ENCODE results near the gene NDUFS4.
"Not testable (repeated sequence)": the region's sequence is repeated elsewhere in the genome, so short reads cannot be mapped to it uniquely, and the experiment has no call there.

NDUFS4 gene

GRCh38 chr5:53643445-53643844 is 83.0 kb downstream of the NDUFS4 start:
- no peak overlapping the region for H2AFZ ChIP-seq (ENCODE audit: low read depth, low read length)
- H3K36me3 ChIP-seq (replicated peaks; ENCODE audit: low read depth, low read length) = no peaks in the 10 kb centered on the region

GRCh38 chr5:53645078-53645477 is 84.6 kb downstream of the NDUFS4 start:
- Histone ChIP-seq H3K9ac (ENCODE audit: low read length) (no peak overlapping the region), H3K36me3 (replicated peaks; ENCODE audit: low read depth, low read length) (no peaks in the 10 kb centered on the region), H3K79me2 (ENCODE audit: low read length) (no peaks in the 10 kb centered on the region), H4K20me1 (ENCODE audit: insufficient read depth, low read length) (no peaks in the 10 kb centered on the region), H3K4me2 (ENCODE audit: low read length) (no peak overlapping the region), H3K27ac (ENCODE audit: low read length) (no peak overlapping the region), H3K27me3 (ENCODE audit: low read depth, low read length) (no peaks in the 10 kb centered on the region), H3K4me3 (ENCODE audit: low read length) (no peak overlapping the region), H3K4me1 (ENCODE audit: low read length) (no peaks in the 10 kb centered on the region), H2AFZ (ENCODE audit: low read depth, low read length) (no peak overlapping the region), H3K9me3 (ENCODE audit: insufficient read depth, low read length) (no peaks in the 10 kb centered on the region)
- no peak for TF ChIP-seq EZH2phosphoT487 (IDR thresholded peaks at IDR 0.05; ENCODE audit: low read depth)
- TF ChIP-seq, protein P1, sequence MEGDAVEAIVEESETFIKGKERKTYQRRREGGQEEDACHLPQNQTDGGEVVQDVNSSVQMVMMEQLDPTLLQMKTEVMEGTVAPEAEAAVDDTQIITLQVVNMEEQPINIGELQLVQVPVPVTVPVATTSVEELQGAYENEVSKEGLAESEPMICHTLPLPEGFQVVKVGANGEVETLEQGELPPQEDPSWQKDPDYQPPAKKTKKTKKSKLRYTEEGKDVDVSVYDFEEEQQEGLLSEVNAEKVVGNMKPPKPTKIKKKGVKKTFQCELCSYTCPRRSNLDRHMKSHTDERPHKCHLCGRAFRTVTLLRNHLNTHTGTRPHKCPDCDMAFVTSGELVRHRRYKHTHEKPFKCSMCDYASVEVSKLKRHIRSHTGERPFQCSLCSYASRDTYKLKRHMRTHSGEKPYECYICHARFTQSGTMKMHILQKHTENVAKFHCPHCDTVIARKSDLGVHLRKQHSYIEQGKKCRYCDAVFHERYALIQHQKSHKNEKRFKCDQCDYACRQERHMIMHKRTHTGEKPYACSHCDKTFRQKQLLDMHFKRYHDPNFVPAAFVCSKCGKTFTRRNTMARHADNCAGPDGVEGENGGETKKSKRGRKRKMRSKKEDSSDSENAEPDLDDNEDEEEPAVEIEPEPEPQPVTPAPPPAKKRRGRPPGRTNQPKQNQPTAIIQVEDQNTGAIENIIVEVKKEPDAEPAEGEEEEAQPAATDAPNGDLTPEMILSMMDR (IDR thresholded peaks at IDR 0.05; ENCODE audit: low read depth, low read length) = no peak

More at GRCh38 chr5:53643445-53643844, 83.0 kb downstream of the NDUFS4 start:
- no peak overlapping the region for H3K27ac ChIP-seq (ENCODE audit: low read length)
- no peaks in the 10 kb centered on the region for H3K4me1 ChIP-seq (ENCODE audit: low read length)
- no peaks in the 10 kb centered on the region for H3K27me3 ChIP-seq (ENCODE audit: low read depth, low read length)
- H3K4me2 ChIP-seq (ENCODE audit: low read length) = no peak overlapping the region
- H3K9ac ChIP-seq (ENCODE audit: low read length) = no peak overlapping the region
- H3K79me2 ChIP-seq (ENCODE audit: low read length) = no peaks in the 10 kb centered on the region
- H3K9me3 ChIP-seq (ENCODE audit: insufficient read depth, low read length) = no peaks in the 10 kb centered on the region
- no peaks in the 10 kb centered on the region for H4K20me1 ChIP-seq (ENCODE audit: insufficient read depth, low read length)
- no peak overlapping the region for H3K4me3 ChIP-seq (ENCODE audit: low read length)
- TF ChIP-seq EZH2phosphoT487 (IDR thresholded peaks at IDR 0.05; ENCODE audit: low read depth) = no peak
- TF ChIP-seq, protein P1 (IDR thresholded peaks at IDR 0.05; ENCODE audit: low read depth, low read length) = no peak

- Histone ChIP-seq H3K79me2 (ENCODE audit: low read length) (no peaks in the 10 kb centered on the region), H3K36me3 (replicated peaks; ENCODE audit: low read depth, low read length) (no peaks in the 10 kb centered on the region), H3K4me3 (ENCODE audit: low read length) (no peak overlapping the region), H4K20me1 (ENCODE audit: insufficient read depth, low read length) (no peaks in the 10 kb centered on the region), H3K27me3 (ENCODE audit: low read depth, low read length) (no peaks in the 10 kb centered on the region), H3K9me3 (ENCODE audit: insufficient read depth, low read length) (no peaks in the 10 kb centered on the region), H3K9ac (ENCODE audit: low read length) (no peak overlapping the region), H2AFZ (ENCODE audit: low read depth, low read length) (no peak overlapping the region), H3K27ac (ENCODE audit: low read length) (no peak overlapping the region), H3K4me1 (ENCODE audit: low read length) (no peaks in the 10 kb centered on the region), H3K4me2 (ENCODE audit: low read length) (no peak overlapping the region)
- TF ChIP-seq, protein P1 (IDR thresholded peaks at IDR 0.05; ENCODE audit: low read depth, low read length) = no peak
- no peak for TF ChIP-seq EZH2phosphoT487 (IDR thresholded peaks at IDR 0.05; ENCODE audit: low read depth)
Measured at GRCh38 chr5:53649352-53649751, 88.9 kb downstream of the NDUFS4 start.

GRCh38 chr5:53660573-53660972 is 100.1 kb downstream of the NDUFS4 start:
- H3K79me2 ChIP-seq (ENCODE audit: low read length); H4K20me1 ChIP-seq (ENCODE audit: insufficient read depth, low read length); H3K27ac ChIP-seq (ENCODE audit: low read length); H3K4me3 ChIP-seq (ENCODE audit: low read length); H3K4me1 ChIP-seq (ENCODE audit: low read length); H3K4me2 ChIP-seq (ENCODE audit: low read length); H3K9ac ChIP-seq (ENCODE audit: low read length); H3K27me3 ChIP-seq (ENCODE audit: low read depth, low read length); H3K9me3 ChIP-seq (ENCODE audit: insufficient read depth, low read length); H2AFZ ChIP-seq (ENCODE audit: low read depth, low read length); H3K36me3 ChIP-seq (replicated peaks; ENCODE audit: low read depth, low read length): not testable (repeated sequence)

GRCh38 chr5:53665313-53665712 is 104.9 kb downstream of the NDUFS4 start:
- H3K9ac ChIP-seq (ENCODE audit: low read length); H3K27me3 ChIP-seq (ENCODE audit: low read depth, low read length); H3K27ac ChIP-seq (ENCODE audit: low read length); H3K79me2 ChIP-seq (ENCODE audit: low read length); H4K20me1 ChIP-seq (ENCODE audit: insufficient read depth, low read length); H3K4me3 ChIP-seq (ENCODE audit: low read length); H3K4me2 ChIP-seq (ENCODE audit: low read length); H3K9me3 ChIP-seq (ENCODE audit: insufficient read depth, low read length); H3K36me3 ChIP-seq (replicated peaks; ENCODE audit: low read depth, low read length); H3K4me1 ChIP-seq (ENCODE audit: low read length); H2AFZ ChIP-seq (ENCODE audit: low read depth, low read length): not testable (repeated sequence)

All from OCI-LY3 (cell line).